Smooth muscle cell (in vitro differentiated cells): ENCODE results near the gene KCNC1. TPM values are rescaled to one million over a fixed set of nuclear protein-coding genes. Genes with fewer than 3 reads are reported as not detected.

Experiments used
- DNase-seq: peaks from one replicate; lab custom pipeline; 2025; ENCODE audit not compliant: unreplicated experiment; lab: John Stamatoyannopoulos, UW
- H2AFZ ChIP-seq: fragments of 200-600 bp; sonication (generic); 2 replicates; pipeline ENCODE4 v1.6.0; 2016; ENCODE audit warnings: antibody characterized with exemption, low read depth, mild to moderate bottlenecking
- H3F3A ChIP-seq: fragments of 200-600 bp; sonication (generic); 2 replicates; pipeline ENCODE4 v1.6.0; 2017; ENCODE audit warnings: antibody characterized with exemption, low read depth
- H3K27ac ChIP-seq: fragments of 200-600 bp; sonication (generic); 2 replicates; pipeline ENCODE4 v1.5.1; 2016; ENCODE audit warnings: low read depth, mild to moderate bottlenecking
- H3K27me3 ChIP-seq: fragments of 200-600 bp; sonication (generic); 2 replicates; pipeline ENCODE4 v1.6.1; 2016; ENCODE audit warnings: low read depth, mild to moderate bottlenecking
- H3K36me3 ChIP-seq: fragments of 200-600 bp; sonication (generic); 2 replicates; pipeline ENCODE4 v1.5.1; 2016; ENCODE audit warnings: low read depth
- H3K4me1 ChIP-seq: fragments of 200-600 bp; sonication (generic); 2 replicates; pipeline ENCODE4 v1.5.1; 2016; ENCODE audit warnings: low read depth
- H3K4me2 ChIP-seq: fragments of 200-600 bp; sonication (generic); 2 replicates; pipeline ENCODE4 v1.6.0; 2016; ENCODE audit warnings: mild to moderate bottlenecking
- H3K4me3 ChIP-seq: fragments of 200-600 bp; sonication (generic); 2 replicates; pipeline ENCODE4 v1.5.1; 2016; ENCODE audit warnings: mild to moderate bottlenecking
- H3K79me2 ChIP-seq: fragments of 200-600 bp; sonication (generic); 2 replicates; pipeline ENCODE4 v1.6.0; 2016; ENCODE audit warnings: low read depth, mild to moderate bottlenecking
- H3K9ac ChIP-seq: fragments of 200-600 bp; sonication (generic); 2 replicates; pipeline ENCODE4 v1.6.0; 2016; ENCODE audit warnings: low read depth
- H3K9me3 ChIP-seq: fragments of 200-600 bp; sonication (generic); replicated peaks from 2 replicates; pipeline ENCODE4 v1.5.1; 2016; ENCODE audit warnings: low read depth
- H4K20me1 ChIP-seq: fragments of 200-600 bp; sonication (generic); 2 replicates; pipeline ENCODE4 v1.6.0; 2016; ENCODE audit warnings: low read depth
- WGBS: methylation state at CpG from one replicate; pipeline ENCODE4 v1.1.7; 2016; ENCODE audit warnings: low lambda C conversion rate; 5-methylcytosine and 5-hydroxymethylcytosine counted together
- polyA plus RNA-seq: library from polyadenylated mRNA; unstranded; fragments of >200 nt; fragmentation: Nextera tagmentation; extraction: Ambion mirVana; gene quantifications from 2 replicates; pipeline ENCODE4 v1.2.1, GENCODE V29; 2016
- total RNA-seq: library from RNA; depleted of rRNA; stranded (reverse); fragments of >200 nt; gene quantifications from 2 replicates; pipeline ENCODE4 v1.2.3, GENCODE V29; 2014
- TF ChIP-seq, protein P1 (sequence below): fragments of 200-600 bp; sonication (generic); IDR thresholded peaks from 2 replicates; pipeline ENCODE4 v1.5.1; 2017; ENCODE audit warnings: borderline replicate concordance, mild to moderate bottlenecking, antibody characterized with exemption; ENCODE audit not compliant: insufficient read depth, poor library complexity, severe bottlenecking

KCNC1 gene
- total and polyA plus RNA-seq, 2 experiments from 2014 or later, result not detected

DNA sequence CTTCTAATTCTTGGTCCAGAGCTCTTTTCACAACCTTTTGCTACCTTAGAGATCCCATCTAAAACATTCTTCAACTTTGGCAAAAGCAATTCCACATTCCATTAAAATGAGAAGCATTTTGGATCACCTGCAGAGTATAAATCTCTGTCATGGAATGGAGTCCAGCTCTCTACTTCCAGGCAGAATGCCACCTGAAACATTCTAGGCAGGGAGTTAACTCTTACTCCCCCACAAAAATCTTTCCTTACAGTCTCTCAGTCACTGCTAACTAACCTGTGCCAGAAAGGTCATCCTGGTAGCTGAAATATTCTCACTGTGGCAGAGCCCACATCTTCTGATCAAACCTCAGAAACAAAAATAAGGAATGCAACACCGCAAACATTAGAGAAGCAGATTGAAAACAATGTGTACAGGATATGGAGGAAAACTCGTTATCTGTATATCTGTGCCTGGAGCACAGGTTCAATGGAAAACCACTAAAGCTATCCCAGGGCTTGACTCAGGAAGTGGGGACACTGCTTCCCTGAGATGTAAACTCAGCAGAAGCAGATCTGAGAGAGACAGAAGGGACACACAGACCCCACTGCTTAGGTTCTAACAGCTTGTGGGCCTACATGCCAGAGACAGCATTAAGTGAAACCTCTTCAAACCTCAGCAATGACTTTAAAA lies 78.9 kb downstream of the KCNC1 start:
- WGBS, result 69% methylated on average over 2 of the region's 2 CpGs
- Histone ChIP-seq H4K20me1 (no peaks in the 10 kb centered on the region), H3F3A (no peaks in the 10 kb centered on the region), H3K79me2 (no peaks in the 10 kb centered on the region), H3K27ac (no peak overlapping the region), H3K9ac (no peak overlapping the region), H2AFZ (no peak overlapping the region), H3K4me2 (no peak overlapping the region), H3K9me3 (no peaks in the 10 kb centered on the region), H3K4me1 (no peaks in the 10 kb centered on the region), H3K27me3 (no peaks in the 10 kb centered on the region), H3K36me3 (no peaks in the 10 kb centered on the region), H3K4me3 (no peak overlapping the region)
- TF ChIP-seq, protein P1, sequence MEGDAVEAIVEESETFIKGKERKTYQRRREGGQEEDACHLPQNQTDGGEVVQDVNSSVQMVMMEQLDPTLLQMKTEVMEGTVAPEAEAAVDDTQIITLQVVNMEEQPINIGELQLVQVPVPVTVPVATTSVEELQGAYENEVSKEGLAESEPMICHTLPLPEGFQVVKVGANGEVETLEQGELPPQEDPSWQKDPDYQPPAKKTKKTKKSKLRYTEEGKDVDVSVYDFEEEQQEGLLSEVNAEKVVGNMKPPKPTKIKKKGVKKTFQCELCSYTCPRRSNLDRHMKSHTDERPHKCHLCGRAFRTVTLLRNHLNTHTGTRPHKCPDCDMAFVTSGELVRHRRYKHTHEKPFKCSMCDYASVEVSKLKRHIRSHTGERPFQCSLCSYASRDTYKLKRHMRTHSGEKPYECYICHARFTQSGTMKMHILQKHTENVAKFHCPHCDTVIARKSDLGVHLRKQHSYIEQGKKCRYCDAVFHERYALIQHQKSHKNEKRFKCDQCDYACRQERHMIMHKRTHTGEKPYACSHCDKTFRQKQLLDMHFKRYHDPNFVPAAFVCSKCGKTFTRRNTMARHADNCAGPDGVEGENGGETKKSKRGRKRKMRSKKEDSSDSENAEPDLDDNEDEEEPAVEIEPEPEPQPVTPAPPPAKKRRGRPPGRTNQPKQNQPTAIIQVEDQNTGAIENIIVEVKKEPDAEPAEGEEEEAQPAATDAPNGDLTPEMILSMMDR, result no peak
- DNase-seq, result no peak

DNA sequence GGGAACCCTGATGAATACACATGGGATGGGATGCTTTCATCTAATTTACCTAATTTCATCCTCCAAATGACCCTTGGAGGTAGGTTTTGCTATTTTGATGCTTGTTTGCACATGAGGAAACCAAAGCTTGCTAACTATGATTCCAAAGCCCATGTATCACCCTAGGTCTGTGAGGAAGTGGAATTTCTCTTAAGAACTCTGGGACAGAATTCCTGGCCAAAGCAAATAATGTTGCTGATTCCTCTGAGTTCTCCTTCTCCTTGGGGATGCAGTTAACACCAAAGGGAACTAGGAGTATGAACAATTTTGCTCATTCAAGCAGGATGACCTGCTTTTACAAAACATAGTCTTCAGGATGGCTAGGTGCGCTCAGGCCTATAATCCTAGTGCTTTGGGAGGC lies 80.0 kb downstream of the KCNC1 start:
- 95% methylated on average over 1 of the region's 1 CpG for WGBS
- Histone ChIP-seq H4K20me1 (no peaks in the 10 kb centered on the region), H2AFZ (no peak overlapping the region), H3K4me2 (no peak overlapping the region), H3F3A (no peaks in the 10 kb centered on the region), H3K9ac (no peak overlapping the region), H3K27ac (no peak overlapping the region), H3K27me3 (no peaks in the 10 kb centered on the region), H3K36me3 (no peaks in the 10 kb centered on the region), H3K79me2 (no peaks in the 10 kb centered on the region), H3K4me1 (no peaks in the 10 kb centered on the region), H3K9me3 (no peaks in the 10 kb centered on the region), H3K4me3 (no peak overlapping the region)
- TF ChIP-seq, protein P1, result no peak
- no peak for DNase-seq

DNA sequence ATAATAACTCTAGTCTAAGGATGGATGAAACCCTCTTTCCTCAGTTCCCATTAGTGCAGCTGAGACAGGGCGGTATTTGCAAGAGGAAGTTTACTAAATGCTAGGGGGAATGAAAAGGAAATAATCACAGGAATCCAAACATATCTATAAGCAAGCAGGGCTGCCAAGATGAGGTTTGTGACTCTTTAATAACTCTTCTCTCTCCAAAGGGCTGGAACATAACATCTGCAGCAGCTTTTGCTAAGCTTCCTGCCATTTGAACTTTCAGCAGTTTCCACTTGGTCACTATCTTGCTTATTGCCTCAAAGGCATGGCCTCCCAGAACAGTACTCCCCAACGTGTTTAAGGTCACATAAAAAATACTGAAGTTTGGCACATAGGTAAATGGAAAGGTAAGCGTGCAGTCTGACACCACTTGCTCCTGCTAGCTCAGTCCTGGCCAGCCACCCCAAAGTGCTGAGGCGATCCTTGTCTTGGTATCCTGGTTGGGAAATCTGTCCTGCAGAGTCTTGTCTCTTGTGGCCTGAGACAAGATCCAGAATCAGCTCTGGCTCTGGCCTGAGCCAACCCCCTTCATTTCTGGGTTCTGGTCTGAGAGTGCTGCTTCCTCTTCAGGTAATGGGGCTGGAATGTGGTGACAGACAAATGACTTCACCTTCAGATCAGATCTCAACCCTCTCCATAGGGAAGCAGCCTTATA lies 81.8 kb downstream of the KCNC1 start:
- Histone ChIP-seq H3F3A (no peaks in the 10 kb centered on the region), H3K4me1 (no peaks in the 10 kb centered on the region), H3K27me3 (no peaks in the 10 kb centered on the region), H3K4me2 (no peak overlapping the region), H3K27ac (no peak overlapping the region), H3K9ac (no peak overlapping the region), H2AFZ (no peak overlapping the region), H3K9me3 (no peaks in the 10 kb centered on the region), H3K79me2 (no peaks in the 10 kb centered on the region), H4K20me1 (no peaks in the 10 kb centered on the region), H3K4me3 (no peak overlapping the region), H3K36me3 (no peaks in the 10 kb centered on the region)
- WGBS, result 70% methylated on average over 4 of the region's 4 CpGs
- TF ChIP-seq, protein P1, result no peak
- no peak for DNase-seq
